Stomach smooth muscle (tissue), 2 donors: ENCODE results near the gene FAM13A.
"Not testable (repeated sequence)": the region's sequence is repeated elsewhere in the genome, so short reads cannot be mapped to it uniquely, and the experiment has no call there.

Experiments
- H3K27ac ChIP-seq: one replicate; pipeline ENCODE4 v1.7.0; 2013; ENCODE audit warnings: mild to moderate bottlenecking, low read length, inconsistent platforms
- H3K27me3 ChIP-seq, 2 donors: one replicate each; pipeline ENCODE4 v1.7.0; 2013; ENCODE audit warnings: low read length in 2 of 2; ENCODE audit not compliant: insufficient read depth in 2 of 2, control insufficient read depth in 1 of 2
- H3K36me3 ChIP-seq, 2 donors: one replicate each; pipeline ENCODE4 v1.7.0; 2013; ENCODE audit warnings: low read length in 2 of 2; ENCODE audit not compliant: control insufficient read depth in 2 of 2, insufficient read depth in 2 of 2
- H3K4me1 ChIP-seq: one replicate; pipeline ENCODE4 v1.7.0; 2013; ENCODE audit warnings: low read length; ENCODE audit not compliant: control insufficient read depth, insufficient read depth
- H3K4me3 ChIP-seq, 2 donors: one replicate each; pipeline ENCODE4 v1.7.0; 2013; ENCODE audit warnings: low read length in 2 of 2
- H3K9ac ChIP-seq, 2 donors: one replicate each; pipeline ENCODE4 v1.7.0; 2013; ENCODE audit warnings: low read length in 2 of 2, mild to moderate bottlenecking in 1 of 2
- H3K9me3 ChIP-seq, 2 donors: one replicate each; pipeline ENCODE4 v1.7.0; 2013; ENCODE audit warnings: low read length in 2 of 2; ENCODE audit not compliant: control insufficient read depth in 2 of 2
- donor health status: healthy.
- donor health status: Pancreatic carcinoma.

The FAM13A gene

GRCh38 chr4:88999392-88999930 lies 57.5 kb downstream of the FAM13A start:
- Histone ChIP-seq H3K4me1 (no peaks in the 10 kb centered on the region), H3K27ac (no peak overlapping the region), H3K4me3 (no peak overlapping the region), H3K27me3 (no peaks in the 10 kb centered on the region), H3K9ac (no peak overlapping the region), H3K9me3 (no peaks in the 10 kb centered on the region), H3K36me3 (no peaks in the 10 kb centered on the region)

GRCh38 chr4:88998891-88999290 lies 58.1 kb downstream of the FAM13A start:
- no peaks in the 10 kb centered on the region for H3K4me1 ChIP-seq
- no peak overlapping the region for H3K27ac ChIP-seq
- no peak overlapping the region for H3K9ac ChIP-seq
- no peaks in the 10 kb centered on the region for H3K9me3 ChIP-seq
- H3K36me3 ChIP-seq = no peaks in the 10 kb centered on the region
- no peaks in the 10 kb centered on the region for H3K27me3 ChIP-seq
- no peak overlapping the region for H3K4me3 ChIP-seq

GRCh38 chr4:88998001-88998400 lies 59.0 kb downstream of the FAM13A start:
- H3K27ac ChIP-seq = no peak overlapping the region
- H3K27me3 ChIP-seq = no peaks in the 10 kb centered on the region
- no peaks in the 10 kb centered on the region for H3K4me1 ChIP-seq

GRCh38 chr4:88995874-88996273 lies 61.1 kb downstream of the FAM13A start:
- Histone ChIP-seq H3K27me3 (no peaks in the 10 kb centered on the region), H3K9me3 (no peaks in the 10 kb centered on the region), H3K27ac (no peak overlapping the region), H3K4me1 (no peaks in the 10 kb centered on the region), H3K9ac (no peak overlapping the region), H3K4me3 (no peak overlapping the region), H3K36me3 (no peaks in the 10 kb centered on the region)

More at GRCh38 chr4:88998001-88998400, 59.0 kb downstream of the FAM13A start:
- no peaks in the 10 kb centered on the region for H3K36me3 ChIP-seq
- H3K4me3 ChIP-seq = no peak overlapping the region
- no peaks in the 10 kb centered on the region for H3K9me3 ChIP-seq
- H3K9ac ChIP-seq = no peak overlapping the region

GRCh38 chr4:88995257-88995656 lies 61.7 kb downstream of the FAM13A start:
- H3K4me3 ChIP-seq, H3K36me3 ChIP-seq, H3K27ac ChIP-seq, H3K9ac ChIP-seq, H3K9me3 ChIP-seq, H3K27me3 ChIP-seq, H3K4me1 ChIP-seq: not testable (repeated sequence)

- H3K4me3 ChIP-seq = no peak overlapping the region
- H3K27me3 ChIP-seq = no peaks in the 10 kb centered on the region
- no peak overlapping the region for H3K9ac ChIP-seq
- no peak overlapping the region for H3K27ac ChIP-seq
- no peaks in the 10 kb centered on the region for H3K9me3 ChIP-seq
- H3K36me3 ChIP-seq = no peaks in the 10 kb centered on the region
- no peaks in the 10 kb centered on the region for H3K4me1 ChIP-seq
Measured at GRCh38 chr4:88993246-88993645, 63.7 kb downstream of the FAM13A start.

GRCh38 chr4:88991746-88992145 lies 65.2 kb downstream of the FAM13A start:
- H3K4me3 ChIP-seq = no peak overlapping the region
- H3K4me1 ChIP-seq = no peaks in the 10 kb centered on the region
- no peaks in the 10 kb centered on the region for H3K36me3 ChIP-seq
- H3K9me3 ChIP-seq = no peaks in the 10 kb centered on the region
- no peaks in the 10 kb centered on the region for H3K27me3 ChIP-seq
- no peak overlapping the region for H3K9ac ChIP-seq
- no peak overlapping the region for H3K27ac ChIP-seq

- Histone ChIP-seq H3K4me1 (no peaks in the 10 kb centered on the region), H3K27me3 (no peaks in the 10 kb centered on the region), H3K9ac (no peak overlapping the region), H3K9me3 (no peaks in the 10 kb centered on the region), H3K27ac (no peak overlapping the region), H3K4me3 (no peak overlapping the region), H3K36me3 (no peaks in the 10 kb centered on the region)
Measured at GRCh38 chr4:88989990-88990389, 67.0 kb downstream of the FAM13A start.

- no peaks in the 10 kb centered on the region for H3K4me1 ChIP-seq
- H3K36me3 ChIP-seq = no peaks in the 10 kb centered on the region
- no peaks in the 10 kb centered on the region for H3K9me3 ChIP-seq
- no peak overlapping the region for H3K9ac ChIP-seq
- no peak overlapping the region for H3K4me3 ChIP-seq
- H3K27me3 ChIP-seq = no peaks in the 10 kb centered on the region
- no peak overlapping the region for H3K27ac ChIP-seq
Measured at GRCh38 chr4:88985088-88985773, 71.8 kb downstream of the FAM13A start.

- Histone ChIP-seq H3K9me3 (no peaks in the 10 kb centered on the region), H3K27ac (no peak overlapping the region), H3K36me3 (no peaks in the 10 kb centered on the region), H3K4me1 (no peaks in the 10 kb centered on the region), H3K9ac (no peak overlapping the region), H3K27me3 (no peaks in the 10 kb centered on the region), H3K4me3 (no peak overlapping the region)
Measured at GRCh38 chr4:88982757-88983156, 74.2 kb downstream of the FAM13A start.

GRCh38 chr4:88981993-88982392 lies 75.0 kb downstream of the FAM13A start:
- Histone ChIP-seq H3K27ac (no peak overlapping the region), H3K4me3 (no peak overlapping the region), H3K4me1 (no peaks in the 10 kb centered on the region), H3K36me3 (no peaks in the 10 kb centered on the region), H3K9me3 (no peaks in the 10 kb centered on the region), H3K9ac (no peak overlapping the region), H3K27me3 (no peaks in the 10 kb centered on the region)
